ENCODE measurements around the gene ELP5.

Gene ELP5

GRCh38 chr17:7252176-7253043, at the start of gene ELP5:
TSS of gene ELP5 (plus strand) at chr17:7252215. CDS start at chr17:7252551, 336 bp downstream.
- peak in 1 of 2 donors; percentile 99 for DNase-seq (ENCODE audit: extremely low read depth in 1 of 2, low read depth in 1 of 2)

GRCh38 chr17:7203391-7203790, 48.6 kb upstream of the ELP5 start:
- no peak for DNase-seq (ENCODE audit: extremely low read depth in 1 of 2, low read depth in 1 of 2)

GRCh38 chr17:7204336-7204735, 47.7 kb upstream of the ELP5 start:
- DNase-seq (ENCODE audit: extremely low read depth in 1 of 2, low read depth in 1 of 2) = no peak

- peak; percentile 87 to 95 for DNase-seq (ENCODE audit: extremely low read depth in 1 of 2, low read depth in 1 of 2)
These were observed 47.1 kb upstream of the ELP5 start for GRCh38 chr17:7204828-7205461.

GRCh38 chr17:7205561-7205960, 46.5 kb upstream of the ELP5 start:
- no peak for DNase-seq (ENCODE audit: extremely low read depth in 1 of 2, low read depth in 1 of 2)

- DNase-seq (ENCODE audit: extremely low read depth in 1 of 2, low read depth in 1 of 2) = no peak
These were observed 44.7 kb upstream of the ELP5 start for GRCh38 chr17:7207120-7208001.

- no peak for DNase-seq (ENCODE audit: extremely low read depth in 1 of 2, low read depth in 1 of 2)
These were observed 43.9 kb upstream of the ELP5 start for GRCh38 chr17:7208027-7208571.

- no peak for DNase-seq (ENCODE audit: extremely low read depth in 1 of 2, low read depth in 1 of 2)
These were observed 43.1 kb upstream of the ELP5 start for GRCh38 chr17:7208754-7209460.

- no peak for DNase-seq (ENCODE audit: extremely low read depth in 1 of 2, low read depth in 1 of 2)
These were observed 40.3 kb upstream of the ELP5 start for GRCh38 chr17:7211491-7212273.

- peak in 1 of 2 donors; percentile 70 for DNase-seq (ENCODE audit: extremely low read depth in 1 of 2, low read depth in 1 of 2)
These were observed 38.1 kb upstream of the ELP5 start for GRCh38 chr17:7213895-7214299.

GRCh38 chr17:7214300-7215135, 37.5 kb upstream of the ELP5 start:
- DNase-seq (ENCODE audit: extremely low read depth in 1 of 2, low read depth in 1 of 2) = peak; percentile 98 to 99

GRCh38 chr17:7215136-7215638, 36.8 kb upstream of the ELP5 start:
- DNase-seq (ENCODE audit: extremely low read depth in 1 of 2, low read depth in 1 of 2) = no peak

- DNase-seq (ENCODE audit: extremely low read depth in 1 of 2, low read depth in 1 of 2) = no peak
These were observed 36.3 kb upstream of the ELP5 start for GRCh38 chr17:7215652-7216180.

- DNase-seq (ENCODE audit: extremely low read depth in 1 of 2, low read depth in 1 of 2) = no peak
These were observed 35.5 kb upstream of the ELP5 start for GRCh38 chr17:7216242-7217112.

GRCh38 chr17:7217113-7217987, 34.7 kb upstream of the ELP5 start:
- no peak for DNase-seq (ENCODE audit: extremely low read depth in 1 of 2, low read depth in 1 of 2)

- DNase-seq (ENCODE audit: extremely low read depth in 1 of 2, low read depth in 1 of 2) = no peak
These were observed 33.8 kb upstream of the ELP5 start for GRCh38 chr17:7218166-7218565.

All from activated CD8-positive, alpha-beta memory T cell treated with anti-CD3 and anti-CD28 coated beads for 1 hour (primary cell).